Parathyroid adenoma (tissue), 2 donors: ENCODE results near the gene PLAAT4.

Experiments
- H2AFZ ChIP-seq: fragments of 300-600 bp; sonication (generic); one replicate; pipeline ENCODE4 v1.7.0; 2017; ENCODE audit warnings: antibody characterized with exemption, mild to moderate bottlenecking
- H3K27ac ChIP-seq: fragments of 300-600 bp; sonication (generic); one replicate; pipeline ENCODE4 v1.7.0; 2017
- H3K27me3 ChIP-seq: fragments of 300-600 bp; sonication (generic); one replicate; pipeline ENCODE4 v1.7.0; 2017; ENCODE audit warnings: low read length; ENCODE audit not compliant: control insufficient read depth, insufficient read depth
- H3K36me3 ChIP-seq: fragments of 300-600 bp; sonication (generic); one replicate; pipeline ENCODE4 v1.7.0; 2017; ENCODE audit warnings: low read length; ENCODE audit not compliant: control insufficient read depth, insufficient read depth
- H3K4me1 ChIP-seq: fragments of 300-600 bp; sonication (generic); one replicate; pipeline ENCODE4 v1.7.0; 2017; ENCODE audit warnings: control low read depth
- H3K4me2 ChIP-seq: fragments of 300-600 bp; sonication (generic); one replicate; pipeline ENCODE4 v1.7.0; 2017; ENCODE audit warnings: low read length
- H3K4me3 ChIP-seq: fragments of 300-600 bp; sonication (generic); one replicate; pipeline ENCODE4 v1.7.0; 2017; ENCODE audit warnings: low read depth, low read length
- H3K79me2 ChIP-seq: fragments of 300-600 bp; sonication (generic); one replicate; pipeline ENCODE4 v1.7.0; 2017; ENCODE audit warnings: control low read depth
- H3K9ac ChIP-seq: fragments of 300-600 bp; sonication (generic); one replicate; pipeline ENCODE4 v1.7.0; 2017; ENCODE audit warnings: mild to moderate bottlenecking
- H3K9me3 ChIP-seq: fragments of 300-600 bp; sonication (generic); one replicate; pipeline ENCODE4 v1.7.0; 2017; ENCODE audit warnings: low read length; ENCODE audit not compliant: control insufficient read depth
- TF ChIP-seq, protein P1 (sequence below): fragments of 300-600 bp; sonication (generic); IDR thresholded peaks from one replicate; pipeline ENCODE4 v1.7.0; 2017; ENCODE audit warnings: antibody characterized with exemption, mild to moderate bottlenecking
- donor health status: primary hyperparathyroidism.

The PLAAT4 gene, protein sequence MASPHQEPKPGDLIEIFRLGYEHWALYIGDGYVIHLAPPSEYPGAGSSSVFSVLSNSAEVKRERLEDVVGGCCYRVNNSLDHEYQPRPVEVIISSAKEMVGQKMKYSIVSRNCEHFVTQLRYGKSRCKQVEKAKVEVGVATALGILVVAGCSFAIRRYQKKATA

DNA sequence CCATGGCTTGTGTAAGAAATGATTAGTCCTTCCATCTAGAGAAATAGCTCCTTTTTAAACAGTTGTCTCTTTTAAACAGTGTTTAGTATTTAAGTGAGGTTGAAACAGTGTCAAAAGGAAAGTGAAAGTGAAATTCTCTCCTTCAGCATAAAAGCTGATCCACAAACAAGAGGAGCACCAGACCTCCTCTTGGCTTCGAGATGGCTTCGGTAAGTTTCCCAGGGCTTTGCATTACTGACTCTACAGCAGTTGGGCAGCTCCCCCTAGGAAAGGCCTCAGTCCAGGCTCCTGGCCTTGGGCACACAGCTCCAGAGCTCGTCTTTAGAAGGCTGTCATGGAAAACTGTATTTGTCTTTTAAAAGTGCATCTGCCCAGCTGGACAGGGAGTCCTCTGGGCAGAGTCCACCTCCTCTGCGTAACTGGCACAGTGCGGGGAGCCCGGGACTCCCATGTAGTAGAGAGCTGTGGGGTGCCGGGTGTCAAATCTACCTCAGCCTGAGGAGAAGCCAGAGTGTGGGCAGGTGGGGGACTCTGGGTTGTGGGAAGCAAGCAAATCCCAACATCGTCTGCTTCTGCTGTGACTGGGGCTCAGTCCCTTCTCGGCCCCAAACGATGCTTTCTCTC, at the start of gene PLAAT4:
PLAAT4 (plus strand) TSS at position 140 of the 624 bp plus-strand sequence; CDS start at position 201, 61 bp downstream.
- no peaks in the 10 kb centered on the region for H3K9me3 ChIP-seq
- no peak within 1 kb of the TSS for H3K9ac ChIP-seq
- peak within 1 kb of the TSS; percentile 33 for H3K4me3 ChIP-seq
- H3K4me2 ChIP-seq: peak within 1 kb of the TSS; percentile 37
- TF ChIP-seq, protein P1, sequence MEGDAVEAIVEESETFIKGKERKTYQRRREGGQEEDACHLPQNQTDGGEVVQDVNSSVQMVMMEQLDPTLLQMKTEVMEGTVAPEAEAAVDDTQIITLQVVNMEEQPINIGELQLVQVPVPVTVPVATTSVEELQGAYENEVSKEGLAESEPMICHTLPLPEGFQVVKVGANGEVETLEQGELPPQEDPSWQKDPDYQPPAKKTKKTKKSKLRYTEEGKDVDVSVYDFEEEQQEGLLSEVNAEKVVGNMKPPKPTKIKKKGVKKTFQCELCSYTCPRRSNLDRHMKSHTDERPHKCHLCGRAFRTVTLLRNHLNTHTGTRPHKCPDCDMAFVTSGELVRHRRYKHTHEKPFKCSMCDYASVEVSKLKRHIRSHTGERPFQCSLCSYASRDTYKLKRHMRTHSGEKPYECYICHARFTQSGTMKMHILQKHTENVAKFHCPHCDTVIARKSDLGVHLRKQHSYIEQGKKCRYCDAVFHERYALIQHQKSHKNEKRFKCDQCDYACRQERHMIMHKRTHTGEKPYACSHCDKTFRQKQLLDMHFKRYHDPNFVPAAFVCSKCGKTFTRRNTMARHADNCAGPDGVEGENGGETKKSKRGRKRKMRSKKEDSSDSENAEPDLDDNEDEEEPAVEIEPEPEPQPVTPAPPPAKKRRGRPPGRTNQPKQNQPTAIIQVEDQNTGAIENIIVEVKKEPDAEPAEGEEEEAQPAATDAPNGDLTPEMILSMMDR: no peak
- H2AFZ ChIP-seq: peak within 1 kb of the TSS; percentile 53
- H3K4me1 ChIP-seq: no peaks in the 10 kb centered on the region
- H3K79me2 ChIP-seq: no peaks in the 10 kb centered on the region
- H3K36me3 ChIP-seq: no peaks in the 10 kb centered on the region
- H3K27me3 ChIP-seq: no peaks in the 10 kb centered on the region
- peak within 1 kb of the TSS; percentile 61 for H3K27ac ChIP-seq

DNA sequence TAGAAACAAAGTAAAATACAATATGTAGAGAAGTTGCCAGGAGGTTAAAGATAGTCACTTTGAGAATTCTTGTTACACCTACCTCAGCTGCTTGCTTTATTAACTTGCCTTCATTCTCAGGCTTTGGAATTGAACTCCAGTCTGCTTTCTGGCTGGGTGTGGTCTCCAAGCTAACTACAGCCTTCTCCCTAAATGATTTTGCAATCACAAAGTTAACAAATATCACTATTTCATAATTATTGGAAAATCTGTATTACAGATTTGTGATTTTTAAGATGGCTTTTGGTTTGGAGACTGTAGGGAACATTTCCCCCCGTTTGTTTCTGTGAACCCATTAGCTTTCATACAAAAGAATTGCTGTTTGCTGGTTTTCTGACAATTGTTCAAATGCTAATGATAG, 47.8 kb upstream of the PLAAT4 start:
- Histone ChIP-seq H3K4me3 (no peak overlapping the region), H3K4me2 (no peak overlapping the region), H3K27ac (no peak overlapping the region), H3K9me3 (no peaks in the 10 kb centered on the region), H3K27me3 (no peaks in the 10 kb centered on the region), H3K4me1 (no peaks in the 10 kb centered on the region), H3K79me2 (no peaks in the 10 kb centered on the region), H3K36me3 (no peaks in the 10 kb centered on the region), H2AFZ (no peak overlapping the region), H3K9ac (no peak overlapping the region)
- TF ChIP-seq, protein P1: no peak

DNA sequence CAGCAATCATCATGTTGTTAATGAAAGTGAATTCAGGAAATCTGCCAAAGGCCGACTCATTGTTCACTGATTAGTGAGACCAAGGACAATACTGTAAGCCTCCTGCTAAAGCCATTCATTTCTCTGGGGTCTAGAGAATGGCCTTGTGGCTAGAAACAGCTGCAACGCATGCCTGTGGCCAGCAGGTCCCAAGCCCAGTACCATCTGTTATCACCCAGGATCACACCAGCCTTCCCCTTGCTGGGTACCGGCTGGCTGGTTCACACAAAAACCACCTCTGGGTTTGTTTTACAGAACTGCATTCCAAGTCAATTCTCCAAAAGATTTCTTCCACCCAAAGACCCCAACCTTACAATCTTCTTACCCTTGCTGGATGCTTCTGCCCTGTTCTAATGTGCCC, 46.7 kb upstream of the PLAAT4 start:
- H3K27me3 ChIP-seq: no peaks in the 10 kb centered on the region
- no peak overlapping the region for H3K4me2 ChIP-seq
- no peak overlapping the region for H3K4me3 ChIP-seq
- no peak overlapping the region for H2AFZ ChIP-seq
- no peaks in the 10 kb centered on the region for H3K79me2 ChIP-seq
- H3K4me1 ChIP-seq: no peaks in the 10 kb centered on the region
- no peak overlapping the region for H3K9ac ChIP-seq
- TF ChIP-seq, protein P1: no peak
- no peaks in the 10 kb centered on the region for H3K36me3 ChIP-seq
- H3K27ac ChIP-seq: no peak overlapping the region
- no peaks in the 10 kb centered on the region for H3K9me3 ChIP-seq

DNA sequence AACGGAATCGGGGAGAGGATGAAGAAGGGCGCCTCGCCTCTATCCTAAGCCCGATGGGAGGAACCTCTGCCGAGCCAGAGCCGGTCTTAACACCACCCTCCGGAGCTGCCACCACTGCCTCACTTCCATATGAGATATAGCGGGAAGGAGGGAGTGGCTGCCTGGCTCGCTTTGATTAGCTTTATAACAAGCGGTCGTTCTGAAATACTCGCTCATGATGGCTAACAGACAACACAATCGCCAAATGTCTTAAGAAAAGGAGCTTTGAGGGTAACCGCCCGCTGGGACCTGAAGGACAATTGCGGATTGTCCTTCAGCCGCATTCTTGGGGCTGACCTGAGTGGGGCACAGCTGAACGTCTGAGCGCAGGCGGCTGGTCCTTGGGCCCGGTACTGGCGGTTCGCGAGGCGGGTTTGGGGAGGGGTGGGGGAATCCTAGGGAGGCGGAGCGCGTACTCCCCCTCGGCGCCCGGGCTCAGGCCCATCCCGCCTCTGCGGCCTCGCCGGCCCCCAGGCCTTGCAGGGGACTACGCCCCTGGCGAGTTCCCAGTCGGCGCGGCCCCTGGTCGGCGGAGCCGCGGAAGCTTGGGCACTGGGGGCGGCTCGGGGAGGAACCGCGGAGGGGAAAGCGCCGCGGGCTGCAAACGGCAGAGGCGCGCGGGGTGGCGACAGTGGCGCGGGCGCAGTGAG, 45.9 kb upstream of the PLAAT4 start, which contains the start of gene PLAAT5:
PLAAT5 (minus strand) TSS at position 617 of the 689 bp plus-strand sequence; CDS start at position 484, 133 bp downstream.
- H3K9me3 ChIP-seq: no peaks in the 10 kb centered on the region
- no peak within 1 kb of the TSS for H3K9ac ChIP-seq
- H3K27ac ChIP-seq: no peak within 1 kb of the TSS
- H2AFZ ChIP-seq: peak within 1 kb of the TSS; percentile 46
- TF ChIP-seq, protein P1: no peak
- H3K4me2 ChIP-seq: peak within 1 kb of the TSS; percentile 49
- H3K4me3 ChIP-seq: no peak within 1 kb of the TSS
- no peaks in the 10 kb centered on the region for H3K79me2 ChIP-seq
- H3K36me3 ChIP-seq: no peaks in the 10 kb centered on the region
- H3K27me3 ChIP-seq: no peaks in the 10 kb centered on the region
- H3K4me1 ChIP-seq: no peaks in the 10 kb centered on the region
